Activated naive CD4-positive, alpha-beta T cell treated with anti-CD3 and anti-CD28 coated beads for 36 hours (primary cell): Measurements from ENCODE around the gene ORAI2. TPM values are rescaled to one million over a fixed set of nuclear protein-coding genes. Genes with fewer than 3 reads are reported as not detected.
"Not testable (repeated sequence)": the region's sequence is repeated elsewhere in the genome, so short reads cannot be mapped to it uniquely, and the experiment has no call there.

Source experiments
- CTCF ChIA-PET: fragments of 350-600 bp; sonication (Branson Sonifier 250); formaldehyde crosslinking; loops from one replicate; lab custom pipeline; 2021; ENCODE audit warnings: antibody characterized with exemption; lab: Charles Lee
- DNase-seq: peaks from one replicate; pipeline ENCODE4 v3.0.0-alpha.2; 2020
- H3K27ac Mint-ChIP-seq: one replicate; pipeline ENCODE4 v1.8.0; 2021; ENCODE audit warnings: mild to moderate bottlenecking, mixed read lengths
- H3K27me3 Mint-ChIP-seq: one replicate; pipeline ENCODE4 v1.8.0; 2021; ENCODE audit warnings: low read depth, mixed read lengths
- H3K36me3 Mint-ChIP-seq: one replicate; pipeline ENCODE4 v1.8.0; 2021; ENCODE audit warnings: low read depth, mixed read lengths
- H3K4me1 Mint-ChIP-seq: one replicate; pipeline ENCODE4 v1.8.0; 2021; ENCODE audit warnings: low read depth, mixed read lengths
- H3K4me3 Mint-ChIP-seq: one replicate; pipeline ENCODE4 v1.8.0; 2021; ENCODE audit warnings: mild to moderate bottlenecking, moderate library complexity, mixed read lengths
- H3K9me3 Mint-ChIP-seq: one replicate; pipeline ENCODE4 v1.8.0; 2021; ENCODE audit warnings: mixed read lengths
- intact Hi-C: fragments of 100-400 bp; cut with micrococcal nuclease; formaldehyde crosslinking; loops from one replicate; pipeline ENCODE4 v1.15.1; 2023
- total RNA-seq, 2 experiments: library from RNA; stranded (reverse); gene quantifications; one replicate each; pipeline ENCODE4 v1.2.3, GENCODE V29; 2021

Gene ORAI2
- total RNA-seq, 2 experiments from 2014 or later: 15.4 to 16.4 TPM

- Mint-ChIP-seq H3K36me3 (peaks cover 29% of the 10 kb centered on the region), H3K27me3 (no peaks in the 10 kb centered on the region), H3K4me1 (peaks cover 4% of the 10 kb centered on the region), H3K4me3 (no peak overlapping the region), H3K27ac (no peak overlapping the region), H3K9me3 (no peaks in the 10 kb centered on the region)
- CTCF ChIA-PET: interaction anchor here (1.2 to 3.3 kb wide), 4 partner anchors 9 to 46 kb away, joined by 4 to 16 read pairs (median 8); no protein-coding TSS in a partner anchor
- DNase-seq: no peak
- intact Hi-C loops: no loop called here
Observed at GRCh38 chr7:102403563-102403962, 29.8 kb upstream of the ORAI2 start.

DNA sequence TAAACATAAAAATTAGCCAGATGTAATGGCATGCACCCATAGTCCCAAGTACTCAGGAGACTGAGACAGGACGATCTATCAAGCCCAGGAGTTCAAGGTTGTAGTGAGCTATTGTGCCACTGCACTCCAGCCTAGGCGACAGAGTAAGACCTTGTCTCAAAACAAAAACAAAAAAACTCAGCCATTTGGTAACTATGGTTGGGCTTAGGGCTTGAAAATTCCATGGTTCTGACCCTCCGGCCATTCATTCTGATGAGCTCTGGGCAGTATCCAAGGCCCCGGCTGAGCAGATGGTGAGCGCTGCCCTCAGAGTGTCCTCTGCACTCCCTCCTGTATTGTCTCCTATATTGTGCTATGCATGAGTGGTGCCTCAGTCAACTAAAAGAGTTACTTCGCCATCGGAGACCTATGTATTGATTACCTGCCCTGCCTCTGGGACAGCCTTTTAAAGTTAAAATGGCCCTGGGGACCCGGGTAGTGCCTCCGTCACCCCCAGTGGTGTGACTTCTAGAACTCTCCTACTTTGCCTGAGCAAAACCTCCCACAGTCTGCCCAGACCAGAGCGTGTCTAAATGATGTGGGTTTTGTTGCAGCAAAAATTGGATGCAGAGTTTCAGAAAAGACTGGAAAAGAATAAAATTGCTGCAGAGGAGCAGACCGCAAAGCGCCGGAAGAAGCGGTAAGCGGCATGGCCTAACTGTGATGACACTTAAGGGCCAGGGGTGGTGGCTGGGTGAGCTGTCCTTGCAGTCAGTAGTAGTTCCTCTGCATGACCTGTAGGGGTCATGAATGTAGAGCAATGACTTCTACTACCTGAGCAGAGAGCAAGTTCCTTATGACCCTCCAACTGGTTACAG, 29.1 kb upstream of the ORAI2 start:
- H3K27me3 Mint-ChIP-seq: no peaks in the 10 kb centered on the region
- H3K4me3 Mint-ChIP-seq: no peak overlapping the region
- intact Hi-C loops: loop anchor here (1.0 kb wide), 2 partner anchors 46 to 60 kb away; partner anchors contain the start of genes ALKBH4 and LRWD1
- CTCF ChIA-PET: interaction anchor here (0.6 to 3.9 kb wide), 13 partner anchors 8 to 76 kb away, joined by 3 to 16 read pairs (median 7); partner anchors contain the start of gene PRKRIP1
- no peak overlapping the region for H3K27ac Mint-ChIP-seq
- no peaks in the 10 kb centered on the region for H3K9me3 Mint-ChIP-seq
- H3K4me1 Mint-ChIP-seq: peaks cover 4% of the 10 kb centered on the region
- peak; percentile 51 for DNase-seq
- H3K36me3 Mint-ChIP-seq: peaks cover 32% of the 10 kb centered on the region

- H3K9me3 Mint-ChIP-seq, H3K27ac Mint-ChIP-seq, H3K27me3 Mint-ChIP-seq, H3K4me3 Mint-ChIP-seq, DNase-seq, H3K4me1 Mint-ChIP-seq: not testable (repeated sequence)
- peaks cover 34% of the 10 kb centered on the region for H3K36me3 Mint-ChIP-seq
- CTCF ChIA-PET: interaction anchor here (0.6 to 3.9 kb wide), 12 partner anchors 8 to 99 kb away, joined by 3 to 16 read pairs (median 7); partner anchors contain the start of gene PRKRIP1
- intact Hi-C loops: loop anchor here (1.0 kb wide), 2 partner anchors 45 to 59 kb away; partner anchors contain the start of genes ALKBH4 and LRWD1
Observed at GRCh38 chr7:102404862-102405188, 28.6 kb upstream of the ORAI2 start.

- H3K27ac Mint-ChIP-seq: no peak overlapping the region
- CTCF ChIA-PET: interaction anchor here (3.9 kb wide), 1 partner anchor 7 kb away, joined by 11 read pairs; no protein-coding TSS in a partner anchor
- H3K27me3 Mint-ChIP-seq: no peaks in the 10 kb centered on the region
- no peak for DNase-seq
- no peak overlapping the region for H3K4me3 Mint-ChIP-seq
- peaks cover 46% of the 10 kb centered on the region for H3K36me3 Mint-ChIP-seq
- H3K4me1 Mint-ChIP-seq: peaks cover 8% of the 10 kb centered on the region
- H3K9me3 Mint-ChIP-seq: peaks cover 5% of the 10 kb centered on the region
- intact Hi-C loops: no loop called here
Observed at GRCh38 chr7:102407910-102408309, 25.5 kb upstream of the ORAI2 start.

- H3K9me3 Mint-ChIP-seq, H3K27ac Mint-ChIP-seq, CTCF ChIA-PET, H3K4me1 Mint-ChIP-seq, intact Hi-C loops, DNase-seq, H3K27me3 Mint-ChIP-seq, H3K4me3 Mint-ChIP-seq: not testable (repeated sequence)
- peaks cover 49% of the 10 kb centered on the region for H3K36me3 Mint-ChIP-seq
Observed at GRCh38 chr7:102408530-102408929, 24.8 kb upstream of the ORAI2 start.

DNA sequence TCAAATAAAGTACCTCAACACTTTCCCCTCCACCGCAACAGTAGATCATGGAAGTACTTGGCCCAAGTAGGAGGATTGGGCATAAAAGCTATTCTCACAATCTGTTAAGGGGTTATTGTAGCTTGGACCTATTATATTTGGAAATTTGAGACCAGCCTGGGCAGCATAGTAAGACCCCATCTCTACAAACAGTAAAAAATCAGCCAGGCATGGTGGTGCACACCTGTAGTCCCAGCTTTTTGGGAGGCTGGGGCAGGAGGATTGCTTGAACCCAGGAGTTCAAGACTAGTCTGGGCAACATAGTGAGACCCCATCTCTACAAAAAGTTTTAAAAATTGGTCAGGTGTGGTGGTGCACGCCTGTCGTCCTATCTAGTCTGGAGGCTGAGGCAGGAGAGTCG, 24.0 kb upstream of the ORAI2 start:
- H3K4me3 Mint-ChIP-seq: no peak overlapping the region
- DNase-seq: no peak
- intact Hi-C loops: no loop called here
- no peak overlapping the region for H3K27ac Mint-ChIP-seq
- CTCF ChIA-PET: interaction anchor here (1.5 to 2.3 kb wide), 3 partner anchors 31 to 58 kb away, joined by 4 to 6 read pairs (median 5); no protein-coding TSS in a partner anchor
- peaks cover 47% of the 10 kb centered on the region for H3K36me3 Mint-ChIP-seq
- H3K9me3 Mint-ChIP-seq: peaks cover 5% of the 10 kb centered on the region
- no peaks in the 10 kb centered on the region for H3K27me3 Mint-ChIP-seq
- H3K4me1 Mint-ChIP-seq: peaks cover 11% of the 10 kb centered on the region

DNA sequence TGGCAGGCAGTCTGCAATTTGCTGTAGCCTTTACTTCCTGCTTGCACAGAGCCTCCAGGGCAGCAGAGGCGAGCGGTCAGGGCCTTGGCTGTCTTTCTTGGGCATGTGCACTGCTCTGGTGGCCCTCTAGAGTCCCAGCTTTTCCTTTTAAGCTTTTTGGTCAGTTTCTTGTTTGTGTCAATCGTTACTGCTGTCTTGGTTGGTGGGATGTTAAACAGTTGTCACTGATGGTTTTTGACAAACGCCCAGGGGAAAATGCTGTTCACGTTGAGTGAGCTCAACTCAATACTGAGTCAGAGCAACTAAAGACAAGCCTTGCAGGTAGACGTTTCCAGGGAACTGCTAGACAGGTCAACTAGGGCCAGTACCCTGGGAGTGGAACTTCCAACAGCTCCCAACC, 23.3 kb upstream of the ORAI2 start:
- intact Hi-C loops: no loop called here
- Mint-ChIP-seq H3K27me3 (no peaks in the 10 kb centered on the region), H3K27ac (peak overlapping the region; percentile 22), H3K4me3 (no peak overlapping the region), H3K9me3 (peaks cover 5% of the 10 kb centered on the region), H3K36me3 (peaks cover 51% of the 10 kb centered on the region), H3K4me1 (peaks cover 16% of the 10 kb centered on the region)
- CTCF ChIA-PET: interaction anchor here (1.2 to 2.3 kb wide), 4 partner anchors 30 to 129 kb away, joined by 3 to 6 read pairs (median 4); no protein-coding TSS in a partner anchor
- DNase-seq: no peak

DNA sequence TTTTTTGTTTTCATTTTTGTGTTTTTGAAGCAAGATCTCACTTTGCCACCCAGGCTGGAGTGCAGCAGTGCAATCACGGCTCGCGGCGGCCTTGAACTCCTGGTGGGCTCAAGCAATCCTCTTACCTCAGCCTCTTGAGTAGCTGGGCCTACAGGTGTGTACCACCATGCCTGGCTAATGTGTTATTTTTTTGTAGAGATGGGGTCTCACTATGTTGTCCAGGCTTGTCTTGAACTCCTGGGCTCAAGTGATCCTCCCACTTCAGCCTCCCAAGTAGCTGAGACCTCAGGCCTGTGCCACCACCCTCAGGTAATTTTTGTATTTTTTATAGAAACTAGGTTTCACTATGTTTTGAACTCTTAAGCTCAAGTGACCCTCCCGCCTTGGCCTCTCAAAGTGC, 22.5 kb upstream of the ORAI2 start:
- no peaks in the 10 kb centered on the region for H3K27me3 Mint-ChIP-seq
- intact Hi-C loops: no loop called here
- no peak overlapping the region for H3K4me3 Mint-ChIP-seq
- H3K27ac Mint-ChIP-seq: no peak overlapping the region
- DNase-seq: no peak
- H3K36me3 Mint-ChIP-seq: peaks cover 56% of the 10 kb centered on the region
- H3K9me3 Mint-ChIP-seq: peaks cover 5% of the 10 kb centered on the region
- CTCF ChIA-PET: interaction anchor here (1.2 to 2.3 kb wide), 3 partner anchors 29 to 130 kb away, joined by 3 to 9 read pairs (median 6); no protein-coding TSS in a partner anchor
- H3K4me1 Mint-ChIP-seq: peaks cover 24% of the 10 kb centered on the region

DNA sequence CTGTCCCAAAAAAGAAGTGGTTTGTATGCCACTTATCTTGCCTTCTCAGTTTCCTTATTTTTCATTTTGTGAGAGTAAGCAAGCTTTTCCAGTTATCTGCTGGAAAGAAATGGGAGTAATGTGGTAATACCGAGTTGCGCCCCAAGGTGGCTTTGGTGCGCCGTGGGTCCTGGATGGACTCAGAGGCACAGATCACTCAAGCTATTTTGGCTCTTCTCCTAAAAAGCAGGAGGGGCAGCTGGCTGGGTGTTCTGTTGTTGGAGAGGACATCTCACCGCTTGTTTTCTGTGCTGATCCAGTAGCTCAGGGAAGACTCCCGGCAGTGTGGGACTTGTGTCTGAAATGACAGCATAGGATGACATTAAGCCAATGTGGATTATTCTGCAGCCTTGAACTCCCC, 20.8 kb upstream of the ORAI2 start:
- Mint-ChIP-seq H3K9me3 (peaks cover 5% of the 10 kb centered on the region), H3K4me3 (no peak overlapping the region), H3K27ac (no peak overlapping the region), H3K4me1 (peaks cover 40% of the 10 kb centered on the region), H3K36me3 (peaks cover 60% of the 10 kb centered on the region), H3K27me3 (no peaks in the 10 kb centered on the region)
- intact Hi-C loops: loop anchor here (1.0 kb wide), 2 partner anchors 38 to 53 kb away; no protein-coding TSS in a partner anchor
- CTCF ChIA-PET: interaction anchor here (0.8 to 2.2 kb wide), 19 partner anchors 8 to 56 kb away, joined by 3 to 17 read pairs (median 5); partner anchors contain the start of gene ORAI2
- DNase-seq: peak; percentile 65

DNA sequence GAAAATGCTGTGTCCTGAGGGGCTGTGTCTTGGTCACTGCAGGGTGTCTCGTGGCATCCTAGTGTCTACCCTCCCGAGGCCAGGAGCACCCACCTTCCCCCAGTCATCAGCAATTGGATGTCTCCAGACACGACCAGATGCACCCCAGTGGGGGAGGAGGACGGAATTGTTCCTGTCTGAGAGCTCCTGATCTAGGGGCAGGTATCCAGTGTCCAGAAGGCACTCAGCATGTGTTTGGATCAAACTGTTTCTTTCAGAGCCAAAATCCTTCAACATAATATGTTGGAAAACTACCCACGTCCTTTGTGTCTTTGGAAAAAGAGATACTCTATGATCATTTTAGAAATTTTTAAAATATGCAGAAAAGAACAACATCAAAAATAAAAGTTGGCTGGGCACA, 20.3 kb upstream of the ORAI2 start:
- peaks cover 60% of the 10 kb centered on the region for H3K36me3 Mint-ChIP-seq
- H3K9me3 Mint-ChIP-seq: peaks cover 5% of the 10 kb centered on the region
- H3K4me1 Mint-ChIP-seq: peaks cover 44% of the 10 kb centered on the region
- intact Hi-C loops: no loop called here
- no peak for DNase-seq
- CTCF ChIA-PET: interaction anchor here (0.8 to 2.2 kb wide), 17 partner anchors 9 to 56 kb away, joined by 3 to 17 read pairs (median 5); partner anchors contain the start of gene ORAI2
- no peak overlapping the region for H3K27ac Mint-ChIP-seq
- no peaks in the 10 kb centered on the region for H3K27me3 Mint-ChIP-seq
- H3K4me3 Mint-ChIP-seq: no peak overlapping the region

DNA sequence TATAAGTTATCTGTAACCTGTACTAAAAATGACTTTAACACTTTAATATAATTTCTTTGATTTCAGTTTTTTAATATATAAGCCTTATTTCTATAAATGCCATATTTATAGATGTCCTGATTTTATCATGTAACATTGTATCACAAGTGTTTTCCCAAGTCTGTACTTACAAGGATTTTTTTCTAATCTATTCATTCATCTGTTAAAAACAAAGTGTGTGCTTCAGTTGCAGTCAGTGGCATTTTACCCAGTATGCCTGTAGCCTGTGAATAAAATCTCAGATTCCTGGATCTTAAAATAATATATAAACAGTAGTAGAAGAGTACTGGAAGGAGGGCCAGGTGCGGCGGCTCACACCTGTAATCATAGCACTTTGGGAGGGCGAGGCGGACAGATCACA, 19.8 kb upstream of the ORAI2 start:
- peaks cover 59% of the 10 kb centered on the region for H3K36me3 Mint-ChIP-seq
- intact Hi-C loops: no loop called here
- H3K9me3 Mint-ChIP-seq: peaks cover 5% of the 10 kb centered on the region
- H3K27ac Mint-ChIP-seq: no peak overlapping the region
- peaks cover 48% of the 10 kb centered on the region for H3K4me1 Mint-ChIP-seq
- H3K27me3 Mint-ChIP-seq: no peaks in the 10 kb centered on the region
- CTCF ChIA-PET: interaction anchor here (0.7 to 2.9 kb wide), 11 partner anchors 13 to 54 kb away, joined by 3 to 25 read pairs (median 5); partner anchors contain the start of gene ORAI2
- no peak for DNase-seq
- no peak overlapping the region for H3K4me3 Mint-ChIP-seq

- Mint-ChIP-seq H3K4me3 (peak overlapping the region; percentile 58), H3K27me3 (no peaks in the 10 kb centered on the region), H3K4me1 (peaks cover 65% of the 10 kb centered on the region), H3K36me3 (peaks cover 47% of the 10 kb centered on the region), H3K27ac (peak overlapping the region; percentile 95), H3K9me3 (no peaks in the 10 kb centered on the region)
- intact Hi-C loops: loop anchor here (1.0 kb wide), 2 partner anchors 11 to 16 kb away; no protein-coding TSS in a partner anchor
- peak; percentile 87 for DNase-seq
- CTCF ChIA-PET: interaction anchor here (1.0 to 2.9 kb wide), 9 partner anchors 9 to 51 kb away, joined by 3 to 25 read pairs (median 5); no protein-coding TSS in a partner anchor
Observed at GRCh38 chr7:102415685-102416225, 17.6 kb upstream of the ORAI2 start.
